Right atrium auricular region (tissue), 2 donors: ENCODE results near the gene VWA8. TPM values are rescaled to one million over a fixed set of nuclear protein-coding genes. Genes with fewer than 3 reads are reported as not detected.
"Not testable (repeated sequence)": the region's sequence is repeated elsewhere in the genome, so short reads cannot be mapped to it uniquely, and the experiment has no call there.

Experiments
- DNase-seq: peaks from one replicate; pipeline ENCODE4 v3.0.0-alpha.2; 2019; ENCODE audit warnings: low spot score
- H3K27ac ChIP-seq, 2 donors: fragments of 200-600 bp; sonication (generic); 1 replicate in 1 of 2; 2 replicates in 1 of 2; pipeline ENCODE4 v1.5.1; 2016 to 2019
- H3K27me3 ChIP-seq, 2 donors: fragments of 200-600 bp; sonication (generic); one replicate each; pipeline versions ENCODE4 v1.5.1 to v1.6.0; 2017 to 2019
- H3K36me3 ChIP-seq: fragments of 200-600 bp; sonication (generic); one replicate; pipeline ENCODE4 v1.5.1; 2016
- H3K4me1 ChIP-seq, 2 donors: fragments of 200-600 bp; sonication (generic); one replicate each; pipeline versions ENCODE4 v1.5.1 to v1.6.0; 2017 to 2019
- H3K4me3 ChIP-seq, 2 donors: fragments of 200-600 bp; sonication (generic); 1 replicate in 1 of 2; 2 replicates in 1 of 2; pipeline ENCODE4 v1.5.1; 2017 to 2019; ENCODE audit warnings: mild to moderate bottlenecking in 1 of 2, moderate library complexity in 1 of 2
- H3K9me3 ChIP-seq, 2 donors: fragments of 200-600 bp; sonication (generic); one replicate each; pipeline ENCODE4 v1.5.1; 2019
- CTCF ChIP-seq, 2 donors: fragments of 200-600 bp; sonication (generic); IDR thresholded peaks; one replicate each; pipeline ENCODE4 v1.5.1; 2019; ENCODE audit warnings: antibody characterized with exemption in 2 of 2
- total RNA-seq, 2 donors: library from RNA; depleted of rRNA; stranded (reverse); fragments of >200 nt; gene quantifications; one replicate each; pipeline ENCODE4 v1.1.0, GENCODE V29; 2016

The VWA8 gene
- total RNA-seq, 2 donors from 2014 or later, result 25.9 to 32.8 TPM

DNA sequence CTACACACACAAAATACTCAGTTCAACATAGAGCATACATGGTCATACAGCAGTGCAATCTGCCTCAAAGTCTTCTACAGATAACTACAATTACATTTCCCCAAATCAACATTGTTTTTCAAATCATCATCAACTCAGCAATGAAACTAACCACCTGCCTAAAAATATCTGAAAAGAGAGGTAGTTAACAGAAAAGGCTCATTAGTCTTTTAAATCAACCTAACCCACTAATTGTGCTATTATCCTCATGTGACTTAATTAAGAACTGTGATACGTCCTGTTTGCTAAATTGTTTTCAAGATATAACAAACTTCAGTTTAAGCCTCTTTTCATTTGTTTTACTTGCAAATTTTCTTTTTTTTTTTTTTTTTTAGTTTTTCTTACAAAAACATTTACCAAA is 65.4 kb downstream of the VWA8 start:
- Histone ChIP-seq H3K36me3 (peaks cover 3% of the 10 kb centered on the region), H3K27me3 (no peaks in the 10 kb centered on the region), H3K27ac (no peak overlapping the region), H3K4me1 (no peaks in the 10 kb centered on the region), H3K9me3 (no peaks in the 10 kb centered on the region), H3K4me3 (no peak overlapping the region)
- no peak for DNase-seq
- TF ChIP-seq CTCF (IDR thresholded peaks at IDR 0.05), result no peak

- Histone ChIP-seq H3K27ac (no peak overlapping the region), H3K4me3 (no peak overlapping the region), H3K4me1 (no peaks in the 10 kb centered on the region), H3K9me3 (no peaks in the 10 kb centered on the region), H3K27me3 (no peaks in the 10 kb centered on the region), H3K36me3 (peaks cover 11% of the 10 kb centered on the region)
- no peak for DNase-seq
- TF ChIP-seq CTCF (IDR thresholded peaks at IDR 0.05), result no peak
Measured at GRCh38 chr13:41891119-41891518, 69.8 kb downstream of the VWA8 start.

DNA sequence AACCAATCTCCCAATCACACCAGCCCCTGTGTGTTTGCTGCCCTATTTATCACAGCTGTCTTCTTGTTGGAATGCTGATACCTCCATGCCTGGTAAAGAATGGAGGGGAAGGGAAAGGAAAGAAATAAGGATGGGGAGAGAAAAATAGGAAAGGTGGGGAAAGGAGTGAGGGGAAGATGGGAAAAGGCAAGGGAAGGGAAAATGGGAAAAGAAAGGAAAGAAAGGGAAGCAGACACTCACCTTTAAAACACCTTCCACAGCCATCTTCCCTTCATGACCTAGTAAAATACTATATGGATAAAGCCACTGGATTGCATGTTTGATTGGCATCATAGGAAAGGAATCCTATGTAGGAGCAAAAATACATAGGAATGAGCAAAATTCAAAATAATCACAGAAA is 77.8 kb downstream of the VWA8 start:
- peaks cover 31% of the 10 kb centered on the region for H3K36me3 ChIP-seq

GRCh38 chr13:41881890-41882289 is 79.0 kb downstream of the VWA8 start:
- not testable (repeated sequence) for H3K27ac ChIP-seq, H3K4me3 ChIP-seq, H3K27me3 ChIP-seq, H3K4me1 ChIP-seq, H3K9me3 ChIP-seq, DNase-seq
- peaks cover 31% of the 10 kb centered on the region for H3K36me3 ChIP-seq

More for the DNA sequence above, 77.8 kb downstream of the VWA8 start:
- no peaks in the 10 kb centered on the region for H3K9me3 ChIP-seq
- DNase-seq, result no peak
- no peak for TF ChIP-seq CTCF (IDR thresholded peaks at IDR 0.05)
- H3K27me3 ChIP-seq, result no peaks in the 10 kb centered on the region
- H3K27ac ChIP-seq, result no peak overlapping the region
- H3K4me1 ChIP-seq, result no peaks in the 10 kb centered on the region
- H3K4me3 ChIP-seq, result no peak overlapping the region

- Histone ChIP-seq H3K4me3 (no peak overlapping the region), H3K4me1 (no peaks in the 10 kb centered on the region), H3K27ac (no peak overlapping the region), H3K9me3 (no peaks in the 10 kb centered on the region), H3K36me3 (peaks cover 22% of the 10 kb centered on the region), H3K27me3 (no peaks in the 10 kb centered on the region)
- TF ChIP-seq CTCF (IDR thresholded peaks at IDR 0.05), result no peak
- no peak for DNase-seq
Measured at GRCh38 chr13:41880966-41881365, 79.9 kb downstream of the VWA8 start.

GRCh38 chr13:41864658-41865057 is 96.3 kb downstream of the VWA8 start:
- no peak for TF ChIP-seq CTCF (IDR thresholded peaks at IDR 0.05)
- Histone ChIP-seq H3K4me3 (no peak overlapping the region), H3K27me3 (no peaks in the 10 kb centered on the region), H3K4me1 (no peaks in the 10 kb centered on the region), H3K27ac (no peak overlapping the region), H3K36me3 (peaks cover 10% of the 10 kb centered on the region), H3K9me3 (no peaks in the 10 kb centered on the region)
- no peak for DNase-seq

- H3K27me3 ChIP-seq, H3K4me3 ChIP-seq, H3K4me1 ChIP-seq, DNase-seq, H3K27ac ChIP-seq, H3K9me3 ChIP-seq: not testable (repeated sequence)
- H3K36me3 ChIP-seq, result peaks cover 10% of the 10 kb centered on the region
Measured at GRCh38 chr13:41862659-41863058, 98.2 kb downstream of the VWA8 start.
